ENCODE results near the gene DUS2. TPM values are rescaled to one million over a fixed set of nuclear protein-coding genes. Genes with fewer than 3 reads are reported as not detected.
"Not testable (repeated sequence)": the region's sequence is repeated elsewhere in the genome, so short reads cannot be mapped to it uniquely, and the experiment has no call there.

Gene DUS2
- total RNA-seq, 1 experiment from 2014 or later = 23.7 TPM

- Histone ChIP-seq H3K27me3 (ENCODE audit: low read length) (no peaks in the 10 kb centered on the region), H3K4me2 (ENCODE audit: low read depth, low read length, poor library complexity, severe bottlenecking) (no peak overlapping the region), H3K36me3 (ENCODE audit: insufficient read depth, low read length) (peaks cover 14% of the 10 kb centered on the region), H3K4me3 (ENCODE audit: low read length) (no peak overlapping the region), H2AFZ (ENCODE audit: low read length) (no peak overlapping the region), H3K79me2 (ENCODE audit: low read length) (peaks cover 97% of the 10 kb centered on the region), H3K9me2 (replicated peaks; ENCODE audit: insufficient read depth, low read length) (no peaks in the 10 kb centered on the region), H3K27ac (ENCODE audit: low read length) (no peak overlapping the region), H3K9me3 (ENCODE audit: low read length) (peaks cover 13% of the 10 kb centered on the region), H3K9ac (ENCODE audit: low read length) (no peak overlapping the region), H4K20me1 (ENCODE audit: insufficient read depth, low read depth, low read length) (no peaks in the 10 kb centered on the region), H3K4me1 (ENCODE audit: low read length) (peaks cover 6% of the 10 kb centered on the region; the same call in 1 of the 2 replicates)
- no peak for DNase-seq
Observed at GRCh38 chr16:68100488-68100887, 77.4 kb downstream of the DUS2 start.

GRCh38 chr16:68105611-68106010 lies 82.5 kb downstream of the DUS2 start:
- Histone ChIP-seq H3K9ac (ENCODE audit: low read length) (no peak overlapping the region), H3K9me3 (ENCODE audit: low read length) (peaks cover 16% of the 10 kb centered on the region), H4K20me1 (ENCODE audit: insufficient read depth, low read depth, low read length) (no peaks in the 10 kb centered on the region), H2AFZ (ENCODE audit: low read length) (no peak overlapping the region), H3K79me2 (ENCODE audit: low read length) (peaks cover 96% of the 10 kb centered on the region), H3K4me2 (ENCODE audit: low read depth, low read length, poor library complexity, severe bottlenecking) (no peak overlapping the region), H3K27me3 (ENCODE audit: low read length) (no peaks in the 10 kb centered on the region), H3K4me1 (ENCODE audit: low read length) (peaks cover 6% of the 10 kb centered on the region; the same call in 1 of the 2 replicates), H3K27ac (ENCODE audit: low read length) (no peak overlapping the region), H3K9me2 (replicated peaks; ENCODE audit: insufficient read depth, low read length) (no peaks in the 10 kb centered on the region), H3K36me3 (ENCODE audit: insufficient read depth, low read length) (peaks cover 9% of the 10 kb centered on the region), H3K4me3 (ENCODE audit: low read length) (no peak overlapping the region)
- no peak for DNase-seq

GRCh38 chr16:68107230-68107928 lies 84.3 kb downstream of the DUS2 start:
- not testable (repeated sequence) for H3K27me3 ChIP-seq (ENCODE audit: low read length); H3K27ac ChIP-seq (ENCODE audit: low read length); H3K9me2 ChIP-seq (replicated peaks; ENCODE audit: insufficient read depth, low read length); H3K4me1 ChIP-seq (ENCODE audit: low read length); DNase-seq; H3K36me3 ChIP-seq (ENCODE audit: insufficient read depth, low read length); H3K9ac ChIP-seq (ENCODE audit: low read length); H2AFZ ChIP-seq (ENCODE audit: low read length); H4K20me1 ChIP-seq (ENCODE audit: insufficient read depth, low read depth, low read length); H3K4me3 ChIP-seq (ENCODE audit: low read length); H3K4me2 ChIP-seq (ENCODE audit: low read depth, low read length, poor library complexity, severe bottlenecking)
- Histone ChIP-seq H3K79me2 (ENCODE audit: low read length) (peaks cover 96% of the 10 kb centered on the region), H3K9me3 (ENCODE audit: low read length) (peaks cover 16% of the 10 kb centered on the region)

GRCh38 chr16:68109156-68109555 lies 86.1 kb downstream of the DUS2 start:
- Histone ChIP-seq H3K79me2 (ENCODE audit: low read length) (peaks cover 96% of the 10 kb centered on the region), H3K9me3 (ENCODE audit: low read length) (peaks cover 11% of the 10 kb centered on the region)
- not testable (repeated sequence) for H3K27me3 ChIP-seq (ENCODE audit: low read length); H3K4me1 ChIP-seq (ENCODE audit: low read length); H3K9ac ChIP-seq (ENCODE audit: low read length); H3K36me3 ChIP-seq (ENCODE audit: insufficient read depth, low read length); H3K27ac ChIP-seq (ENCODE audit: low read length); H3K9me2 ChIP-seq (replicated peaks; ENCODE audit: insufficient read depth, low read length); H3K4me2 ChIP-seq (ENCODE audit: low read depth, low read length, poor library complexity, severe bottlenecking); H4K20me1 ChIP-seq (ENCODE audit: insufficient read depth, low read depth, low read length); DNase-seq; H3K4me3 ChIP-seq (ENCODE audit: low read length); H2AFZ ChIP-seq (ENCODE audit: low read length)

GRCh38 chr16:68110611-68111010 lies 87.5 kb downstream of the DUS2 start:
- not testable (repeated sequence) for H3K27me3 ChIP-seq (ENCODE audit: low read length); H3K27ac ChIP-seq (ENCODE audit: low read length); H3K4me2 ChIP-seq (ENCODE audit: low read depth, low read length, poor library complexity, severe bottlenecking); H3K36me3 ChIP-seq (ENCODE audit: insufficient read depth, low read length); H3K4me1 ChIP-seq (ENCODE audit: low read length); H2AFZ ChIP-seq (ENCODE audit: low read length); H3K9me2 ChIP-seq (replicated peaks; ENCODE audit: insufficient read depth, low read length); H3K9ac ChIP-seq (ENCODE audit: low read length); DNase-seq; H4K20me1 ChIP-seq (ENCODE audit: insufficient read depth, low read depth, low read length); H3K9me3 ChIP-seq (ENCODE audit: low read length); H3K4me3 ChIP-seq (ENCODE audit: low read length)
- peaks cover 96% of the 10 kb centered on the region for H3K79me2 ChIP-seq (ENCODE audit: low read length)

GRCh38 chr16:68111379-68111778 lies 88.3 kb downstream of the DUS2 start:
- no peak overlapping the region for H3K9ac ChIP-seq (ENCODE audit: low read length)
- H2AFZ ChIP-seq (ENCODE audit: low read length) = no peak overlapping the region
- no peak overlapping the region for H3K27ac ChIP-seq (ENCODE audit: low read length)
- no peaks in the 10 kb centered on the region for H3K9me2 ChIP-seq (replicated peaks; ENCODE audit: insufficient read depth, low read length)
- H4K20me1 ChIP-seq (ENCODE audit: insufficient read depth, low read depth, low read length) = no peaks in the 10 kb centered on the region
- no peak for DNase-seq
- no peak overlapping the region for H3K4me2 ChIP-seq (ENCODE audit: low read depth, low read length, poor library complexity, severe bottlenecking)
- H3K27me3 ChIP-seq (ENCODE audit: low read length) = no peaks in the 10 kb centered on the region
- H3K4me3 ChIP-seq (ENCODE audit: low read length) = no peak overlapping the region
- H3K36me3 ChIP-seq (ENCODE audit: insufficient read depth, low read length) = no peaks in the 10 kb centered on the region
- H3K79me2 ChIP-seq (ENCODE audit: low read length) = peaks cover 96% of the 10 kb centered on the region
- peaks cover 9% of the 10 kb centered on the region for H3K4me1 ChIP-seq (ENCODE audit: low read length)
- H3K9me3 ChIP-seq (ENCODE audit: low read length) = no peaks in the 10 kb centered on the region

GRCh38 chr16:68113059-68113761 lies 90.1 kb downstream of the DUS2 start:
- Histone ChIP-seq H3K4me1 (ENCODE audit: low read length) (peaks cover 28% of the 10 kb centered on the region), H3K4me2 (ENCODE audit: low read depth, low read length, poor library complexity, severe bottlenecking) (no peak overlapping the region), H3K27ac (ENCODE audit: low read length) (no peak overlapping the region)

GRCh38 chr16:68113765-68114240 lies 90.7 kb downstream of the DUS2 start:
- H3K9me2 ChIP-seq (replicated peaks; ENCODE audit: insufficient read depth, low read length) = no peaks in the 10 kb centered on the region
- no peaks in the 10 kb centered on the region for H3K9me3 ChIP-seq (ENCODE audit: low read length)
- peaks cover 34% of the 10 kb centered on the region for H3K4me1 ChIP-seq (ENCODE audit: low read length)
- no peak for DNase-seq
- no peaks in the 10 kb centered on the region for H3K27me3 ChIP-seq (ENCODE audit: low read length)
- no peak overlapping the region for H3K4me2 ChIP-seq (ENCODE audit: low read depth, low read length, poor library complexity, severe bottlenecking)
- peaks cover 97% of the 10 kb centered on the region for H3K79me2 ChIP-seq (ENCODE audit: low read length)
- no peaks in the 10 kb centered on the region for H4K20me1 ChIP-seq (ENCODE audit: insufficient read depth, low read depth, low read length)
- no peak overlapping the region for H3K4me3 ChIP-seq (ENCODE audit: low read length)
- no peak overlapping the region for H3K9ac ChIP-seq (ENCODE audit: low read length)
- no peak overlapping the region for H3K27ac ChIP-seq (ENCODE audit: low read length)
- H2AFZ ChIP-seq (ENCODE audit: low read length) = no peak overlapping the region
- H3K36me3 ChIP-seq (ENCODE audit: insufficient read depth, low read length) = no peaks in the 10 kb centered on the region

More at GRCh38 chr16:68113059-68113761, 90.1 kb downstream of the DUS2 start:
- H3K4me3 ChIP-seq (ENCODE audit: low read length) = no peak overlapping the region
- H2AFZ ChIP-seq (ENCODE audit: low read length) = no peak overlapping the region
- H3K9ac ChIP-seq (ENCODE audit: low read length) = no peak overlapping the region
- no peaks in the 10 kb centered on the region for H3K9me2 ChIP-seq (replicated peaks; ENCODE audit: insufficient read depth, low read length)
- no peaks in the 10 kb centered on the region for H3K9me3 ChIP-seq (ENCODE audit: low read length)
- no peaks in the 10 kb centered on the region for H3K27me3 ChIP-seq (ENCODE audit: low read length)
- H3K36me3 ChIP-seq (ENCODE audit: insufficient read depth, low read length) = no peaks in the 10 kb centered on the region
- no peak for DNase-seq
- no peaks in the 10 kb centered on the region for H4K20me1 ChIP-seq (ENCODE audit: insufficient read depth, low read depth, low read length)
- H3K79me2 ChIP-seq (ENCODE audit: low read length) = peaks cover 97% of the 10 kb centered on the region
